B cell (primary cell): ENCODE measurements around the gene EME1. TPM values are rescaled to one million over a fixed set of nuclear protein-coding genes. Genes with fewer than 3 reads are reported as not detected.
"Not testable (repeated sequence)": the region's sequence is repeated elsewhere in the genome, so short reads cannot be mapped to it uniquely, and the experiment has no call there.

Source experiments
- ATAC-seq: fragments of 200-7000 bp; cut with Tn5 transposase; one replicate; pipeline ENCODE4 v1.10.0; 2021; ENCODE audit warnings: low read depth, mild to moderate bottlenecking, moderate number of reproducible peaks, moderate library complexity
- CTCF ChIA-PET: fragments of 350-600 bp; sonication (Branson Sonifier 250); formaldehyde crosslinking; loops from one replicate; lab custom pipeline; 2021; ENCODE audit warnings: antibody characterized with exemption, inconsistent platforms; lab: Charles Lee
- POLR2A ChIA-PET: fragments of 350-600 bp; sonication (Branson Sonifier 250); formaldehyde crosslinking; loops from one replicate; lab custom pipeline; 2021; ENCODE audit warnings: antibody characterized with exemption; lab: Charles Lee
- DNase-seq: peaks from one replicate; pipeline ENCODE4 v3.0.0; 2013
- H2AFZ ChIP-seq: 2 replicates; pipeline ENCODE4 v1.6.1; 2012; ENCODE audit warnings: mild to moderate bottlenecking, low read depth, low read length; ENCODE audit not compliant: insufficient read depth, poor library complexity, severe bottlenecking
- H3K27ac ChIP-seq, 2 donors: 1 replicate in 1 of 2; 2 replicates in 1 of 2; pipeline ENCODE4 v1.5.1; 2012 to 2013; ENCODE audit warnings: low read length in 2 of 2, mild to moderate bottlenecking in 2 of 2, moderate library complexity in 1 of 2
- H3K27me3 ChIP-seq, 4 experiments: fragments of 200-600 bp in 1 of 4; sonication (generic) in 1 of 4; replicated peaks in 1 of 4; 1 replicate in 2 of 4; 2 replicates in 2 of 4; pipeline versions ENCODE4 v1.6.1 to v1.7.0; 2013 to 2016; ENCODE audit warnings: low read length in 3 of 4, mild to moderate bottlenecking in 2 of 4, mixed read lengths in 1 of 4, moderate library complexity in 1 of 4; ENCODE audit not compliant: insufficient read depth in 4 of 4, control insufficient read depth in 3 of 4; ENCODE audit errors: control extremely low read depth in 1 of 4
- H3K36me3 ChIP-seq, 2 experiments: replicated peaks in 1 of 2; 1 replicate in 1 of 2; 2 replicates in 1 of 2; pipeline versions ENCODE4 v1.6.1 to v1.7.1; 2013; ENCODE audit warnings: low read length in 1 of 2; ENCODE audit not compliant: insufficient read depth in 2 of 2, control insufficient read depth in 1 of 2; ENCODE audit errors: control extremely low read depth in 1 of 2, extremely low read depth in 1 of 2
- H3K4me1 ChIP-seq, 2 donors: fragments of 200-600 bp in 1 of 2; sonication (generic) in 1 of 2; 1 replicate in 1 of 2; 2 replicates in 1 of 2; pipeline versions ENCODE4 v1.5.1 to v1.6.1; 2013 to 2017; ENCODE audit warnings: low read length in 2 of 2; ENCODE audit not compliant: control insufficient read depth in 2 of 2, insufficient read depth in 2 of 2
- H3K4me2 ChIP-seq: replicated peaks from 2 replicates; pipeline ENCODE3; 2012; ENCODE audit warnings: mild to moderate bottlenecking, low read depth, low read length; ENCODE audit not compliant: poor library complexity, severe bottlenecking
- H3K4me3 ChIP-seq, 5 experiments: fragments of 200-600 bp in 1 of 5; sonication (generic) in 1 of 5; 1 replicate in 3 of 5; 2 replicates in 2 of 5; pipeline versions ENCODE4 v1.5.1 to v1.7.0; 2011 to 2016; ENCODE audit warnings: low read length in 4 of 5, mild to moderate bottlenecking in 4 of 5, low read depth in 2 of 5, control low read depth in 1 of 5, moderate library complexity in 1 of 5; ENCODE audit not compliant: insufficient read depth in 1 of 5; ENCODE audit errors: control extremely low read depth in 1 of 5, extremely low read depth in 1 of 5
- H3K79me2 ChIP-seq: fragments of 200-600 bp; sonication (generic); one replicate; pipeline ENCODE4 v1.6.0; 2016; ENCODE audit warnings: low read length; ENCODE audit not compliant: control insufficient read depth, insufficient read depth
- H3K9ac ChIP-seq: fragments of 200-600 bp; sonication (generic); 2 replicates; pipeline ENCODE4 v1.6.1; 2017; ENCODE audit warnings: mild to moderate bottlenecking, low read length, moderate library complexity
- H3K9me3 ChIP-seq, 3 donors: one replicate each; pipeline versions ENCODE4 v1.6.1 to v1.7.1; 2013; ENCODE audit warnings: low read length in 2 of 3; ENCODE audit not compliant: control insufficient read depth in 2 of 3, insufficient read depth in 1 of 3; ENCODE audit errors: control extremely low read depth in 1 of 3
- H4K20me1 ChIP-seq: 2 replicates; pipeline ENCODE4 v1.6.0; 2012; ENCODE audit warnings: mild to moderate bottlenecking, low read length; ENCODE audit not compliant: insufficient read depth, control insufficient read depth, poor library complexity, severe bottlenecking
- H3K27ac Mint-ChIP-seq: one replicate; pipeline ENCODE4 v1.8.0; 2021; ENCODE audit warnings: mixed read lengths
- H3K27me3 Mint-ChIP-seq: one replicate; pipeline ENCODE4 v1.8.0; 2021; ENCODE audit warnings: mixed read lengths
- H3K4me1 Mint-ChIP-seq: one replicate; pipeline ENCODE4 v1.8.0; 2021; ENCODE audit warnings: mixed read lengths
- H3K4me3 Mint-ChIP-seq: one replicate; pipeline ENCODE4 v1.8.0; 2021; ENCODE audit warnings: mixed read lengths
- H3K9me3 Mint-ChIP-seq: one replicate; pipeline ENCODE4 v1.8.0; 2022; ENCODE audit warnings: mixed read lengths; ENCODE audit not compliant: insufficient read depth
- CTCF ChIP-seq: fragments of 200-600 bp; IDR thresholded peaks from one replicate; pipeline ENCODE4 v1.8.0; 2022; ENCODE audit warnings: antibody characterized with exemption, mild to moderate bottlenecking
- EZH2 ChIP-seq: IDR thresholded peaks from 2 replicates; pipeline ENCODE4 v1.6.1; 2012; ENCODE audit warnings: borderline replicate concordance, low read depth, mild to moderate bottlenecking, moderate library complexity, low read length; ENCODE audit not compliant: insufficient read depth, poor library complexity, severe bottlenecking
- WGBS: methylation state at CpG from one replicate; pipeline ENCODE4 v1.1.5; 2013; ENCODE audit warnings: missing lambda C conversion rate; ENCODE audit not compliant: insufficient coverage; 5-methylcytosine and 5-hydroxymethylcytosine counted together
- intact Hi-C: fragments of 100-400 bp; cut with micrococcal nuclease; formaldehyde crosslinking; loops from one replicate; pipeline ENCODE4 v1.10.0; 2022
- polyA plus RNA-seq: library from polyadenylated mRNA; depleted of rRNA; stranded (reverse); fragments of >200 nt; gene quantifications from 2 replicates; pipeline ENCODE4 v1.2.3, GENCODE V29; 2012
- total RNA-seq, 2 donors: library from RNA; stranded (reverse); fragments of 120-200 nt in 1 of 2; gene quantifications; 1 replicate in 1 of 2; 2 replicates in 1 of 2; pipeline versions ENCODE4 v1.2.3 to v1.2.4, GENCODE V29; 2013 to 2022

EME1 gene
- total and polyA plus RNA-seq, 2 donors (not counting 1 experiment from before 2014, with no cell fraction given), result 1.6 to 2.3 TPM

DNA sequence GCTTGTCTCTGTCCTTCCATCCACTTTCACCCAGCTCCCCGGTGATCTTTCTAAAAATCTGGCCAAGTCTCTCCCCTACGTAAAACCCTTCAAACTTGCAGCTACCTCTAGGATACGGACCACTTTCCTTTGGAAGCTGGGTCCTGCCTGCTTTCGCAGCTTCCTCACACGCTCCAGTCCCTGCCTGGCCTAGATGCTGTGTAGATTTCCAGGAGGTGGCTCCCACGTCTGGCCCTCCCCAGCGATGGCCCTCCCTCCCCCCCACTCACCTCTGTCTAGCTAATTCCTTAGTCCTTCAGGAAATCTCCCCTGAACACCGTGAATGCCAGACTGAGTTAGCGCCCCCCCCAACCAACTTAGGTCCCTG is 24.9 kb downstream of the EME1 start:
- Histone ChIP-seq H3K4me1 (peaks cover 21 to 25% of the 10 kb centered on the region in 2 donors), H2AFZ (peak overlapping the region; percentile 82), H3K27ac (peak overlapping the region in 1 of 2 donors; percentile 11), H3K36me3 (peaks cover 9 to 21% of the 10 kb centered on the region in 2 experiments), H3K9ac (peak overlapping the region; percentile 95), H3K9me3 (no peaks in the 10 kb centered on the region), H3K4me3 (peak overlapping the region in 4 of 5 experiments; percentile 87 to 95 (median 93)), H3K27me3 (no peaks in the 10 kb centered on the region), H3K79me2 (peaks cover 40% of the 10 kb centered on the region), H3K4me2 (peak overlapping the region; percentile 87), H4K20me1 (peaks cover 17% of the 10 kb centered on the region)
- peak overlapping the region; percentile 91 for H3K27ac Mint-ChIP-seq
- ATAC-seq (no peak), DNase-seq (no peak)
- H3K27me3 Mint-ChIP-seq, result no peaks in the 10 kb centered on the region
- H3K9me3 Mint-ChIP-seq, result no peaks in the 10 kb centered on the region
- no peak for TF ChIP-seq CTCF
- no peak for TF ChIP-seq EZH2
- peak overlapping the region; percentile 89 for H3K4me3 Mint-ChIP-seq
- CTCF ChIA-PET, result interaction anchor here (0.6 to 4.1 kb wide), 30 partner anchors 9 to 311 kb away, joined by 3 to 45 read pairs (median 6); partner anchors contain the start of genes ACSF2, ANKRD40, CHAD and EME1
- intact Hi-C loops, result loop anchor here (1.0 to 5.0 kb wide), 7 partner anchors 23 to 1506 kb away; partner anchors contain the start of genes ACSF2, ATP5MC1, EME1 and MRPL27
- WGBS, result 71% methylated on average over 8 of the region's 9 CpGs
- H3K4me1 Mint-ChIP-seq, result peaks cover 31% of the 10 kb centered on the region
- POLR2A ChIA-PET, result interaction anchor here (0.6 to 2.7 kb wide), 10 partner anchors 16 to 468 kb away, joined by 3 to 21 read pairs (median 4); partner anchors contain the start of genes ACSF2, EME1, MRPL27 and RSAD1

- H3K79me2 ChIP-seq, result peaks cover 39% of the 10 kb centered on the region
- not testable (repeated sequence) for H3K9me3 ChIP-seq, H3K9me3 Mint-ChIP-seq, H3K27me3 ChIP-seq, H3K27ac ChIP-seq, DNase-seq, H2AFZ ChIP-seq, H3K4me3 ChIP-seq, H3K9ac ChIP-seq, H3K27ac Mint-ChIP-seq, H3K27me3 Mint-ChIP-seq, H3K4me2 ChIP-seq, ATAC-seq
- POLR2A ChIA-PET, result interaction anchor here (1.8 to 2.7 kb wide), 2 partner anchors 28 to 80 kb away, joined by 9 to 21 read pairs; partner anchors contain the start of genes ACSF2 and RSAD1
- CTCF ChIA-PET, result interaction anchor here (0.7 to 4.1 kb wide), 10 partner anchors 23 to 198 kb away, joined by 3 to 45 read pairs (median 10); partner anchors contain the start of genes ACSF2, MRPL27 and RSAD1
- intact Hi-C loops, result loop anchor here (5.0 kb wide), 1 partner anchor 1506 kb away; the partner anchor contains the start of gene ATP5MC1
- H4K20me1 ChIP-seq, result peaks cover 17% of the 10 kb centered on the region
- WGBS, result 100% methylated on average over 1 of the region's 3 CpGs
- peaks cover 21 to 25% of the 10 kb centered on the region in 2 donors for H3K4me1 ChIP-seq
- peaks cover 5 to 14% of the 10 kb centered on the region in 2 experiments for H3K36me3 ChIP-seq
- peak overlapping the region; percentile 38 for H3K4me3 Mint-ChIP-seq
- peaks cover 29% of the 10 kb centered on the region for H3K4me1 Mint-ChIP-seq
Observed at GRCh38 chr17:50398672-50399071, 25.6 kb downstream of the EME1 start.

GRCh38 chr17:50399591-50399990 is 26.6 kb downstream of the EME1 start:
- Histone ChIP-seq H3K4me1 (peaks cover 21 to 25% of the 10 kb centered on the region in 2 donors), H3K79me2 (peaks cover 31% of the 10 kb centered on the region), H4K20me1 (peaks cover 13% of the 10 kb centered on the region)
- H3K4me1 Mint-ChIP-seq, result peaks cover 24% of the 10 kb centered on the region
- ATAC-seq, H3K27ac Mint-ChIP-seq, H3K9me3 Mint-ChIP-seq, H3K9ac ChIP-seq, H3K27me3 ChIP-seq, H3K27me3 Mint-ChIP-seq, POLR2A ChIA-PET, H3K27ac ChIP-seq, H2AFZ ChIP-seq, H3K9me3 ChIP-seq, H3K36me3 ChIP-seq, H3K4me2 ChIP-seq, H3K4me3 ChIP-seq, H3K4me3 Mint-ChIP-seq, DNase-seq: not testable (repeated sequence)
- 96% methylated on average over 4 of the region's 8 CpGs for WGBS
- intact Hi-C loops, result loop anchor here (5.0 kb wide), 1 partner anchor 1507 kb away; the partner anchor contains the start of gene ATP5MC1
- CTCF ChIA-PET, result interaction anchor here (0.7 to 4.1 kb wide), 5 partner anchors 27 to 77 kb away, joined by 3 to 43 read pairs (median 13); partner anchors contain the start of genes ACSF2 and MRPL27
